GM19351 (cell line): ENCODE measurements around the gene IGSF9.

ENCODE experiments used
- ATAC-seq: cut with Tn5 transposase; IDR thresholded peaks from one replicate; pipeline ENCODE4 v1.9.1; 2021; ENCODE audit warnings: mild to moderate bottlenecking, moderate library complexity; ENCODE audit not compliant: unreplicated experiment

IGSF9 gene

GRCh38 chr1:159947942-159948341 is 2.5 kb upstream of the IGSF9 start:
- no peak for ATAC-seq

- ATAC-seq: no peak
These were observed 1.1 kb upstream of the IGSF9 start for GRCh38 chr1:159946242-159947187.

GRCh38 chr1:159944623-159945455 is 574 bp downstream of the IGSF9 start:
- ATAC-seq: no peak

GRCh38 chr1:159943908-159944622 is 1.3 kb downstream of the IGSF9 start:
- ATAC-seq: no peak

GRCh38 chr1:159943278-159943640 is 2.2 kb downstream of the IGSF9 start:
- no peak for ATAC-seq

DNA sequence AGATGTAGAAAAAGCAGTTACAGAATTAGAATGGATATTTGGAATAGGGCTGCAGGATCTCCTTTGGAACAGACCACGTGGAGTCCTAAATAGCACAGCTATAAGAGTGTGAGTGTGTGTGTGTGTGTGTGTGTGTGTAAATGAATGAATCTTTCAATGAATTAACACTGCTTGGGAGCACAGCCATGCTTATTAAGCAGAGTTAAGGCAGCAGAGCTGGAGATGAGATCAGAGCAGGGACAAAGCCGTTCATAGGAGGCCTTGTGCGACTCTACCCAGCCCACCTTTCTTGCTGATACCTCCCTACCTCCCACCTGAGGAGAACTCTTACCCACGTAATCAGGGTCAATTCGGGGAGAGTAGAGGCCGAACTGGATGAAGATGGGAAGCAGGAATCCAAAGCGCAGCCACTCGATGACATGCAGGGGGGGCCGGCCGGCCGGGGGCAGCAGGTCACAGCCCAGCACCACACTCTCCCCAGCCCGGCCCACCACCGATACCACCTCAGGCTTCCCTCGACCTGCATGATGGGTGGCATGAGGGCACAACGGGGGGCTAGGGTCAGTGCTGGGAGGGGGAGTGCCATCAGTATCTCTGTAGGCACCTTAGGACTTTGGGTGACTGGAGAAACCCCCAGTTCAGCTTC is 2.7 kb downstream of the IGSF9 start:
- ATAC-seq: no peak

GRCh38 chr1:159941591-159942560 is 3.5 kb downstream of the IGSF9 start:
- ATAC-seq: no peak

GRCh38 chr1:159941141-159941540 is 4.3 kb downstream of the IGSF9 start:
- no peak for ATAC-seq

DNA sequence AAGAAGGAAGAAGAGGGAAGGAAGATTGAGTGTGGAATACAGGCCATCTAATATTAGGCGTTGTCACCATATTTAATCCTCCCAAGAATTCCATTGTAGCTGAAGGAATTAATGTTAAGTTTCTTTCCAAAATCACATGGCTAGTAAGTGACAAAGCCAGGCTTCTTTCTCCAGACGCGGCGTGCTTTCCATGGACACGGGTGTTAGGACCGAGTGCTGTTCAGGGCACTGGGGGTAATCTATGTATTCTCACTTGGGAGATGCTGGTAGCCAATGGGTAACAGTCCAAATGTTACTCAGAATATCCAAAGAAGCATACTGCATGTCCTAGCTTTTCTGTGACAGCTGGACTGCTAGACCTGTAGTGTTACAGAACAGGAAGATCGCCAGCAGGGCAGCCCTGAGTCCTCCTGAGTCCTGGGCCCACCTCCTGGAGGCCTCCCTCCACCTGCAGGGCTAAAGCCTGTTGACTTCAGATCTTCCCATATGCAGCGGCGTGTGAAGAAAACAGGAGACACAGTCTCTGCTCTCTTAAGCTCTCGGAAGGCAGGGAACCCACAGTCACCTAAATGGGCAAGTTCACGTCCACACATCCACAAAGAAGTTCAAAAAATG is 5.3 kb downstream of the IGSF9 start:
- ATAC-seq: no peak

GRCh38 chr1:159939678-159940002 is 5.8 kb downstream of the IGSF9 start:
- ATAC-seq: no peak

DNA sequence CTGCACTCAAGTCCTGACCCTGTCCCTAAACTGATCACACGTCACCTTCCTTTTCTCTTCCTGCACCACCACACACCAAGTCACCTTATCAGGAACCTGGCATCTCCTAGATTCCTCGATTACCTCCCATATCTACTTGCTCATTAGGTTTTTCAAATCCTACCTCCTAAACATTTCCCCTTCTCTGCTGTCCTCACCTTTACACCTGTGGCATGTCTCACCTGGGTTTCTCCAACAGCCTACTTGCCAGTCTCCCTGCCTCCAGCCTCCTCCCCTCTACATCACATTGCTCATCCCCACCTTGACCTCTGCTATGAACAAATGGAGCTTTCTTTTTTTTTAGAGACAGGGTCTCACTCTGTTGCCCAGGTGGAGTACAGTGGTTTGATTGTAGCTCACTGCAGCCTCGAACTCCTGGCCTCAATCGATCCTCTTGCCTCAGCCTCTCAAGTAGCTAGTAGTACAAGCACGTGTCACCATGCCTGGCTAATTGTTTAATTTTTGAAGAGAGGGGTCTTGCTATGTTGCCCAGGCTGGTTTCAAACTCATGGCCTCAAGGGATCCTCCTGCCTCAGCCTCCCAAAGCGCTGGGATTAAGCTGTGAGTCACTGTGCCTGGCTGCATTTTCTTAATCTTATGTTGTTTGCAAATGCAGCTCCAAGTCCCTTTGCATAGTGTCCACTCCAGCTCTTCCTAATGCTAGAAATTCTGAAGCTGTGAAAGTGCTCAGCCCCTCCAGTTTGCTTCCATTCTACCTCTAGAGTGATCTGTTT is 6.3 kb downstream of the IGSF9 start:
- ATAC-seq: no peak

GRCh38 chr1:159938211-159938852 is 7.1 kb downstream of the IGSF9 start:
- ATAC-seq: no peak

GRCh38 chr1:159937054-159937750 is 8.2 kb downstream of the IGSF9 start:
- no peak for ATAC-seq

DNA sequence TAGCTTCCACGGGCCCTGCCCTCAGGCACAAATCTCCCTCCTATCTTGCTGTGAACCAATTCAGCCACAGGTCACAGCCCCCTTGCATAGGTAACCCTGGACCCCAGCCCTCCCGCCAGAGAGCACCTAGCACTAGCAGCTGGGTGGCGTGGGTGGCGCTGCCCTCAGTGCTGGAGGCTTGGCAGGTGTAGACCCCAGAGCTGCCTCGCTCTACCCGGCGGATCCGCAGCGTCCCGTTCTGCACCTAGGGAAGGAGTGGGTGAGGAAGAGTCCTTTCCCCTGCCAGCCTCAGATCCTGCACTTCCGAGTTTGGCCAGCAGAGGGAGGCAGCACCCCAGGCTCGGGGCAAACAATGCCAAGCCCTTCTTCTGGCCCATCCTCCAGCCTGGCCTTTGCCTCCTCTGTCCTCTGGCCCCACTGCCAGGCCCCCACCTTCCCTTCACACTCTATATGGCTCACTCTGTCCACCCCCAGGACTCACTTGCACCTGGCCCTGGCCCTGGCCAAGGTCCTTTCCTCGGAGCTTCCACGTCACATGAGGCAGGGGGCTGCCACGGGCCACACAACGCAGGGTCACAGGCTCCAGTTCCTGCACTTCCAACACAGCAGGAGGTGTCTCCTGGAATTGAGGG is 9.0 kb downstream of the IGSF9 start:
- ATAC-seq: peak; percentile 66

DNA sequence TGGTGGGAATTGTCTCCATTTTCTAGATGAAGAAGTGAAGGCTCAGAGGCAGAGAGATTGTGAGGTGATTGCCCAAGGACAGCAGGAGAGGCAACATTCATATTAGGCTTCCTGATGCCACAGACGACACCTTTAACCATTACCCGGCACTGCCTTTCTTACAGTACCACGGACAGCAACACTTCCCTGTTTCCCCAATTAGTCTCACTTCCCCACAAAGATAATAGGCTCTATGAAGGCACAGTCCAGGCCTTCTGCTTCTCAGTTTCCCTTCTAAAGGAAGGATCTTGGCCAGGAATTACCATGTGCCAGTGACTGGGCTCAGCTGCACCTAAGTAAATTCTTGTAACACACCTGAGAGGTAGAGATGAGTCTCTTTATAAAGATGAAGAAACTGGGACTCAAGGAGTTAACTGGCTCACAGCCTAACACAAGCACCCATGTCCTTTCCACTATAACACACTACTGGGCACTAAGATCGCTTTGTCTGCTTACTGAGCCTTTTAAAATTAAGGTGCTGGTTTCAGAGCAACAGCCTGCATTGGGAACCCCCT is 9.6 kb downstream of the IGSF9 start:
- ATAC-seq: no peak

DNA sequence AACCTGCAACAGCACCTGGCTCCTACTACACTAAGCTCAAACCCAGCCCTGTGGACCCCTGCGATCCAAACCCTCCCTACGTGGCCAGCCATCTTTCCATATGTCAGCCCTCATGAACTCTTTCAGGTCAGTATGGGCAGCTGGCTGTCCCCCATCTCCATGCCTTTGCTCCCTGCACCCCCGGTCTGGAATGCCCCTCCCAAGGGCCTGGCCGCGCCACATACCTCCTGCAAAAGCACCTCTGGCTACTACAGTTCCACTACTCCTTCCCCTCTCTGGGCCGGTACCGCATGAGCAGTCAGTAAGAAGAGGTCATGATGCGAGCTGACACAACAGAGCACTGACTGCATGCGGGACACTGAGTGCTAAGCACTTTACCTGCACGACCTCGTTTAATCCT is 10.1 kb downstream of the IGSF9 start:
- no peak for ATAC-seq
